K562 (cell line): ENCODE measurements around the gene PRF1. TPM values are rescaled to one million over a fixed set of nuclear protein-coding genes. Genes with fewer than 3 reads are reported as not detected.

Experiments
- ATAC-seq: fragments of 200-7000 bp; cut with Tn5 transposase; 3 replicates; pipeline ENCODE4 v1.9.1; 2020; ENCODE audit warnings: moderate library complexity
- BruUV-seq: library from RNA; stranded (reverse); fragments of 400-500 nt; replicated peaks from 2 replicates; lab custom pipeline; 2021; lab: Mats Ljungman, UMichigan
- CTCF ChIA-PET: fragments of 300-600 bp; formaldehyde crosslinking; extraction: SDS; loops from one replicate; lab custom pipeline; 2021; ENCODE audit warnings: low intra/inter-chr PET ratio; lab: Yijun Ruan, JAX
- POLR2A ChIA-PET: fragments of 300-600, 350-650 bp; sonication (Branson Sonifier 250); formaldehyde crosslinking; extraction: SDS; loops from one replicate; lab custom pipeline; 2021; ENCODE audit warnings: antibody characterized with exemption, inconsistent platforms; lab: Yijun Ruan, JAX
- DNase-seq, 4 experiments: peaks; one replicate each; pipeline versions ENCODE4 v3.0.0 to v3.0.0-alpha.2; 2011 to 2018; ENCODE audit warnings: low spot score in 3 of 4, mixed read lengths in 3 of 4; ENCODE audit errors: extremely low read depth in 1 of 4
- FAIRE-seq: peaks from 2 replicates; lab custom pipeline; 2011; peaks lifted over from hg19 to GRCh38; lab: Jason Lieb, UNC
- H2AFZ ChIP-seq: 2 replicates; pipeline ENCODE4 v1.6.0; 2011; ENCODE audit warnings: low read depth, low read length, control low read depth, inconsistent platforms
- H3K27ac ChIP-seq: fragments of 200-600 bp; 3 replicates; pipeline ENCODE4 v1.8.0; 2011; ENCODE audit warnings: low read depth, mild to moderate bottlenecking, control low read depth, inconsistent platforms, low read length, moderate library complexity, mixed read lengths; ENCODE audit errors: extremely low read depth
- H3K27me3 ChIP-seq, 2 experiments: fragments of 300-600 bp in 1 of 2; 2 replicates in 1 of 2; 3 replicates in 1 of 2; pipeline versions ENCODE4 v1.6.0 to v1.8.0; 2011; ENCODE audit warnings: inconsistent platforms in 2 of 2, low read length in 2 of 2, mild to moderate bottlenecking in 1 of 2, mixed read lengths in 1 of 2, moderate library complexity in 1 of 2; ENCODE audit not compliant: control insufficient read depth in 2 of 2, insufficient read depth in 2 of 2
- H3K36me3 ChIP-seq: fragments of 300-600 bp; 3 replicates; pipeline ENCODE4 v1.8.0; 2011; ENCODE audit warnings: mild to moderate bottlenecking, low read length, inconsistent platforms; ENCODE audit not compliant: control insufficient read depth, insufficient read depth
- H3K4me1 ChIP-seq, 2 experiments: fragments of 200-600 bp in 1 of 2; replicated peaks in 1 of 2; 2 replicates in 1 of 2; 3 replicates in 1 of 2; pipeline versions ENCODE4 v1.5.1 to v1.8.0; 2011; ENCODE audit warnings: inconsistent platforms in 2 of 2, low read length in 2 of 2, mild to moderate bottlenecking in 1 of 2, mixed read lengths in 1 of 2, moderate library complexity in 1 of 2; ENCODE audit not compliant: control insufficient read depth in 2 of 2, insufficient read depth in 2 of 2
- H3K4me2 ChIP-seq: 2 replicates; pipeline ENCODE4 v1.6.1; 2011; ENCODE audit warnings: low read length, control low read depth, inconsistent platforms, mixed read lengths; ENCODE audit not compliant: insufficient read depth
- H3K4me3 ChIP-seq: fragments of 200-600 bp; sonication (generic), shearing (Covaris generic); 2 replicates; pipeline ENCODE4 v1.5.1; 2016; ENCODE audit warnings: control low read depth, inconsistent platforms
- H3K79me2 ChIP-seq: fragments of 200-600 bp; 3 replicates; pipeline ENCODE4 v1.8.0; 2011; ENCODE audit warnings: low read length, inconsistent platforms; ENCODE audit not compliant: control insufficient read depth, insufficient read depth
- H3K9ac ChIP-seq, 2 experiments: 2 replicates each; pipeline versions ENCODE4 v1.6.0 to v1.6.1; 2011; ENCODE audit warnings: low read depth in 2 of 2, low read length in 2 of 2, control low read depth in 1 of 2, inconsistent platforms in 1 of 2, mild to moderate bottlenecking in 1 of 2, mixed read lengths in 1 of 2; ENCODE audit not compliant: insufficient read depth in 1 of 2
- H3K9me1 ChIP-seq: one replicate; pipeline ENCODE4 v1.6.0; 2011; ENCODE audit warnings: inconsistent platforms, mild to moderate bottlenecking, low read length, moderate library complexity; ENCODE audit not compliant: control insufficient read depth, insufficient read depth
- H3K9me3 ChIP-seq: replicated peaks from 2 replicates; pipeline ENCODE4 v1.5.1; 2011; ENCODE audit warnings: low read depth, low read length, inconsistent platforms; ENCODE audit not compliant: control insufficient read depth, insufficient read depth
- H4K20me1 ChIP-seq: replicated peaks from 2 replicates; pipeline ENCODE4 v1.6.1; 2011; ENCODE audit warnings: low read length, inconsistent platforms, mixed read lengths; ENCODE audit not compliant: control insufficient read depth, insufficient read depth
- KAT8 ChIP-seq: fragments of 450-650 bp; IDR thresholded peaks from 2 replicates; pipeline ENCODE4 v1.6.1; 2016; ENCODE audit warnings: low read depth, mild to moderate bottlenecking
- MEIS2 ChIP-seq: fragments of 450-650 bp; IDR thresholded peaks from 2 replicates; pipeline ENCODE4 v1.6.1; 2014; ENCODE audit warnings: mild to moderate bottlenecking; ENCODE audit not compliant: partially characterized antibody
- NR3C1 ChIP-seq: sonication (generic); formaldehyde crosslinking; IDR thresholded peaks from 2 replicates; pipeline ENCODE4 v1.8.1; 2022; ENCODE audit warnings: missing genetic modification reagents
- PKNOX1 ChIP-seq: fragments of 450-650 bp; IDR thresholded peaks from 2 replicates; pipeline ENCODE4 v1.6.1; 2016
- RAD21 ChIP-seq, 2 experiments: fragments of 250-450 bp in 1 of 2; fragments of 450-650 bp in 1 of 2; sonication (Bioruptor Pico) in 1 of 2; formaldehyde crosslinking in 1 of 2; IDR thresholded peaks in 1 of 2; conservative IDR thresholded peaks in 1 of 2; 2 replicates each; pipeline versions ENCODE4 v1.4.0 to v1.8.0; 2020 to 2022; ENCODE audit warnings: mild to moderate bottlenecking in 2 of 2, moderate library complexity in 1 of 2
- SPI1 ChIP-seq: IDR thresholded peaks from 2 replicates; pipeline ENCODE4 v1.6.1; 2011; ENCODE audit warnings: low read depth, low read length, control low read depth, borderline replicate concordance
- TCF7L2 ChIP-seq: fragments of 150-350 bp; IDR thresholded peaks from 2 replicates; pipeline ENCODE4 v1.6.1; 2016; ENCODE audit warnings: low read depth, mild to moderate bottlenecking, low read length, moderate library complexity
- WHSC1 ChIP-seq: IDR thresholded peaks from one replicate; pipeline ENCODE4 v1.6.1; 2012; ENCODE audit warnings: low read length, control low read depth, inconsistent platforms
- WGBS: fragments of 100-300 bp; shearing (Covaris generic); methylation state at CpG from one replicate; pipeline ENCODE4 v1.1.6; 2016; ENCODE audit warnings: low coverage, mixed read lengths; ENCODE audit not compliant: insufficient coverage; ENCODE audit errors: missing lambda C conversion rate; 5-methylcytosine and 5-hydroxymethylcytosine counted together
- in situ Hi-C: fragments of 300-500 bp; cut with MboI; formaldehyde crosslinking; loops from 4 replicates; pipeline ENCODE4 v1.15.0; 2018; ENCODE audit warnings: inconsistent platforms, mixed read lengths
- intact Hi-C: fragments of 100-400 bp; cut with micrococcal nuclease; formaldehyde crosslinking; loops from 2 replicates; pipeline ENCODE4 v1.14.2; 2022
- polyA plus RNA-seq, 8 experiments: library from polyadenylated mRNA; depleted of rRNA in 4 of 8; stranded (reverse) in 5 of 8; unstranded in 3 of 8; fragments of >200 nt; fragmentation: Nextera tagmentation in 2 of 8; fragmentation: Illumina TruSeq in 1 of 8; extraction: Ambion mirVana in 2 of 8; extraction: Trizol in 1 of 8; gene quantifications; 2 replicates each; pipeline versions ENCODE4 v1.2.1 to v1.2.3, GENCODE V29; 2011 to 2014; ENCODE audit warnings: inconsistent platforms in 1 of 8, missing spikeins in 1 of 8
- total RNA-seq, 7 experiments: library from RNA; depleted of rRNA in 6 of 7; stranded (reverse); fragments of >200 nt in 6 of 7; fragmentation: Illumina TruSeq in 2 of 7; extraction: Trizol in 2 of 7; gene quantifications; 2 replicates each; pipeline versions ENCODE4 v1.2.1 to v1.2.3, GENCODE V29; 2011 to 2021; ENCODE audit warnings: low replicate concordance in 1 of 7

Gene PRF1
- total and polyA plus RNA-seq, 9 of the 15 experiments (the other 6 are each of a cell fraction or from before 2014, with no cell fraction given) = 3.8 to 8.6 (median 6.3) TPM

- no peaks in the 10 kb centered on the region; the same call in 2 of the 3 replicates for H3K79me2 ChIP-seq
- ChIA-PET CTCF (no interaction called here), POLR2A (interaction anchor here (1.0 to 1.4 kb wide), 2 partner anchors 8 to 12 kb away, joined by 3 read pairs; no protein-coding TSS in a partner anchor)
- H3K4me2 ChIP-seq = no peak overlapping the region
- BruUV-seq = no TSS peak
- H3K36me3 ChIP-seq = no peaks in the 10 kb centered on the region
- H3K9me1 ChIP-seq = no peaks in the 10 kb centered on the region
- no peak overlapping the region for H3K27ac ChIP-seq
- TF ChIP-seq SPI1 (peak; percentile 77; the same call in 1 of the 2 replicates), KAT8 (no peak)
- no peak overlapping the region for H3K9ac ChIP-seq
- 0 out of 2 replicates have a peak overlapping the region, but pooled peaks have one; percentile 25 for H2AFZ ChIP-seq
- in situ Hi-C loops (no loop called here), intact Hi-C loops (no loop called here)
- no peak for ATAC-seq
- peaks cover 37 to 43% of the 10 kb centered on the region in 2 experiments for H3K4me1 ChIP-seq
- H3K4me3 ChIP-seq = no peak overlapping the region
- DNase-seq = no peak
- H3K27me3 ChIP-seq = no peaks in the 10 kb centered on the region
- no peaks in the 10 kb centered on the region for H3K9me3 ChIP-seq
- no peak for FAIRE-seq
- H4K20me1 ChIP-seq = no peaks in the 10 kb centered on the region
- WGBS = 27% methylated on average over 2 of the region's 2 CpGs
These were observed 2.6 kb upstream of the PRF1 start for GRCh38 chr10:70605161-70605560.

- CTCF ChIA-PET = interaction anchor here (0.7 kb wide), 1 partner anchor 24 kb away, joined by 3 read pairs; no protein-coding TSS in a partner anchor
- no peaks in the 10 kb centered on the region for H3K36me3 ChIP-seq
- H3K27ac ChIP-seq = no peak overlapping the region
- in situ Hi-C loops = no loop called here
- H3K4me1 ChIP-seq = peaks cover 44 to 46% of the 10 kb centered on the region in 2 experiments
- no peaks in the 10 kb centered on the region; the same call in 2 of the 3 replicates for H3K79me2 ChIP-seq
- H3K4me2 ChIP-seq = no peak overlapping the region
- H3K9me1 ChIP-seq = no peaks in the 10 kb centered on the region
- TF ChIP-seq TCF7L2 (no peak), MEIS2 (peak; percentile 70), NR3C1 (CRISPR knock-in tag) (no peak), WHSC1 (peak; percentile 0), PKNOX1 (peak; percentile 42; the same call in 1 of the 2 replicates), RAD21 (CRISPR knock-in tag; conservative IDR thresholded peaks at IDR 0.05 in 1 of 2, IDR thresholded peaks at IDR 0.05 in 1 of 2) (0 out of 4 replicates have a peak, but pooled peaks of 1 of the 2 experiments have one; percentile 1)
- H3K27me3 ChIP-seq = no peaks in the 10 kb centered on the region
- FAIRE-seq (no peak), DNase-seq (no peak), ATAC-seq (no peak)
- 43% methylated on average over 4 of the region's 4 CpGs for WGBS
- no peak overlapping the region for H3K4me3 ChIP-seq
- H3K9me3 ChIP-seq = no peaks in the 10 kb centered on the region
- peak overlapping the region; percentile 75 for H2AFZ ChIP-seq
- H4K20me1 ChIP-seq = no peaks in the 10 kb centered on the region
- POLR2A ChIA-PET = interaction anchor here (1.0 kb wide), 1 partner anchor 31 kb away, joined by 6 read pairs; no protein-coding TSS in a partner anchor
- no peak overlapping the region for H3K9ac ChIP-seq
- intact Hi-C loops = no loop called here
- no TSS peak for BruUV-seq
These were observed 1.6 kb upstream of the PRF1 start for GRCh38 chr10:70604106-70604505.
